HepG2 (cell line): ENCODE data around the gene LMAN2. TPM values are rescaled to one million over a fixed set of nuclear protein-coding genes. Genes with fewer than 3 reads are reported as not detected.
A peak's percentile ranks its signal among the peaks of the same experiment; 100 is the strongest.

Experiments
- EZH2 ChIP-seq: conservative IDR thresholded peaks from 2 replicates; pipeline ENCODE4 v1.6.1; 2012; ENCODE audit warnings: mild to moderate bottlenecking, low read depth, low read length, moderate library complexity
- IKZF1 ChIP-seq: fragments of 450-650 bp; IDR thresholded peaks from 2 replicates; pipeline ENCODE4 v1.7.1; 2016
- KDM4B ChIP-seq: sonication (generic); formaldehyde crosslinking; IDR thresholded peaks from 2 replicates; pipeline ENCODE4 v1.4.0; 2020; ENCODE audit warnings: missing genetic modification reagents
- MAF1 ChIP-seq: sonication (generic); formaldehyde crosslinking; IDR thresholded peaks from 2 replicates; pipeline ENCODE4 v1.5.0; 2020; ENCODE audit warnings: missing genetic modification reagents, borderline replicate concordance
- NFKB2 ChIP-seq: sonication (generic); formaldehyde crosslinking; IDR thresholded peaks from 2 replicates; pipeline ENCODE4 v1.4.0; 2020; ENCODE audit warnings: missing genetic modification reagents, borderline replicate concordance
- NR1H2 ChIP-seq: sonication (generic); formaldehyde crosslinking; IDR thresholded peaks from 2 replicates; pipeline ENCODE4 v1.8.1; 2022; ENCODE audit warnings: low read depth, missing genetic modification reagents, borderline replicate concordance
- PRDM4 ChIP-seq: sonication (generic); formaldehyde crosslinking; IDR thresholded peaks from 2 replicates; pipeline ENCODE4 v1.9.0; 2021; ENCODE audit warnings: missing genetic modification reagents, borderline replicate concordance
- SMARCE1 ChIP-seq: fragments of 450-650 bp; IDR thresholded peaks from 2 replicates; pipeline ENCODE4 v1.6.1; 2017; ENCODE audit warnings: borderline replicate concordance
- SNRNP70 ChIP-seq: fragments of 200-400 bp; formaldehyde crosslinking; IDR thresholded peaks from 2 replicates; pipeline ENCODE4 v1.6.1; 2017; ENCODE audit warnings: mild to moderate bottlenecking, low read depth, low read length, moderate library complexity
- ZBTB2 ChIP-seq: sonication (generic); formaldehyde crosslinking; IDR thresholded peaks from 2 replicates; pipeline ENCODE4 v1.8.0; 2022; ENCODE audit warnings: low read depth, missing genetic modification reagents
- ZNF460 ChIP-seq: sonication (generic); formaldehyde crosslinking; IDR thresholded peaks from 2 replicates; pipeline ENCODE4 v1.5.1; 2020; ENCODE audit warnings: missing genetic modification reagents, mild to moderate bottlenecking, borderline replicate concordance
- ZNF589 ChIP-seq: sonication (generic); formaldehyde crosslinking; conservative IDR thresholded peaks from 2 replicates; pipeline ENCODE4 v1.8.0; 2022; ENCODE audit warnings: mild to moderate bottlenecking, moderate library complexity, missing genetic modification reagents
- polyA plus RNA-seq, 8 experiments: library from polyadenylated mRNA; depleted of rRNA in 3 of 8; stranded (reverse) in 7 of 8; unstranded in 1 of 8; fragments of >200 nt; fragmentation: Illumina TruSeq in 4 of 8; extraction: Trizol in 4 of 8; gene quantifications; 2 replicates each; pipeline versions ENCODE4 v1.2.1 to v1.2.3, GENCODE V29; 2011 to 2016; ENCODE audit warnings: low read depth in 4 of 8, missing spikeins in 1 of 8, mixed read lengths in 1 of 8; ENCODE audit not compliant: insufficient read depth in 1 of 8
- total RNA-seq, 5 experiments: library from RNA; depleted of rRNA; stranded (reverse); fragments of >200 nt; fragmentation: Illumina TruSeq; extraction: Trizol; gene quantifications; 2 replicates each; pipeline ENCODE4 v1.2.3, GENCODE V29; 2016; ENCODE audit warnings: low read depth in 1 of 5
- TF ChIP-seq, protein P1 (sequence below): sonication (generic); formaldehyde crosslinking; IDR thresholded peaks from 2 replicates; pipeline ENCODE4 v1.5.0; 2020; ENCODE audit warnings: mild to moderate bottlenecking, missing genetic modification reagents
- TF ChIP-seq, protein P2 (sequence below): sonication (generic); formaldehyde crosslinking; IDR thresholded peaks from 2 replicates; pipeline ENCODE4 v1.4.0; 2020; ENCODE audit warnings: missing genetic modification reagents
- TF ChIP-seq, protein P3 (sequence below): sonication (generic); formaldehyde crosslinking; IDR thresholded peaks from 2 replicates; pipeline ENCODE4 v1.4.0; 2020; ENCODE audit warnings: mild to moderate bottlenecking, missing genetic modification reagents

LMAN2 gene
- total and polyA plus RNA-seq, 2 of the 13 experiments (the other 11 are each of a cell fraction or from before 2014, with no cell fraction given), result 191 to 197 TPM

GRCh38 chr5:177378884-177379883, 27.7 kb upstream of the LMAN2 start (continued):
- TF ChIP-seq, protein P1, sequence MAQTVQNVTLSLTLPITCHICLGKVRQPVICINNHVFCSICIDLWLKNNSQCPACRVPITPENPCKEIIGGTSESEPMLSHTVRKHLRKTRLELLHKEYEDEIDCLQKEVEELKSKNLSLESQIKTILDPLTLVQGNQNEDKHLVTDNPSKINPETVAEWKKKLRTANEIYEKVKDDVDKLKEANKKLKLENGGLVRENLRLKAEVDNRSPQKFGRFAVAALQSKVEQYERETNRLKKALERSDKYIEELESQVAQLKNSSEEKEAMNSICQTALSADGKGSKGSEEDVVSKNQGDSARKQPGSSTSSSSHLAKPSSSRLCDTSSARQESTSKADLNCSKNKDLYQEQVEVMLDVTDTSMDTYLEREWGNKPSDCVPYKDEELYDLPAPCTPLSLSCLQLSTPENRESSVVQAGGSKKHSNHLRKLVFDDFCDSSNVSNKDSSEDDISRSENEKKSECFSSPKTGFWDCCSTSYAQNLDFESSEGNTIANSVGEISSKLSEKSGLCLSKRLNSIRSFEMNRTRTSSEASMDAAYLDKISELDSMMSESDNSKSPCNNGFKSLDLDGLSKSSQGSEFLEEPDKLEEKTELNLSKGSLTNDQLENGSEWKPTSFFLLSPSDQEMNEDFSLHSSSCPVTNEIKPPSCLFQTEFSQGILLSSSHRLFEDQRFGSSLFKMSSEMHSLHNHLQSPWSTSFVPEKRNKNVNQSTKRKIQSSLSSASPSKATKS (CRISPR knock-in tag), result 0 out of 2 replicates have a peak, but pooled peaks have one; percentile 51
- TF ChIP-seq IKZF1 (no peak), SMARCE1 (no peak), NR1H2 (no peak), SNRNP70 (no peak), MAF1 (no peak), PRDM4 (no peak), ZNF460 (CRISPR knock-in tag) (no peak), NFKB2 (CRISPR knock-in tag) (peak; percentile 69), ZBTB2 (no peak), KDM4B (CRISPR knock-in tag) (0 out of 2 replicates have a peak, but pooled peaks have one; percentile 40), ZNF589 (CRISPR knock-in tag) (no peak; the same call in 1 of the 2 replicates), EZH2 (no peak)
- TF ChIP-seq, protein P2, sequence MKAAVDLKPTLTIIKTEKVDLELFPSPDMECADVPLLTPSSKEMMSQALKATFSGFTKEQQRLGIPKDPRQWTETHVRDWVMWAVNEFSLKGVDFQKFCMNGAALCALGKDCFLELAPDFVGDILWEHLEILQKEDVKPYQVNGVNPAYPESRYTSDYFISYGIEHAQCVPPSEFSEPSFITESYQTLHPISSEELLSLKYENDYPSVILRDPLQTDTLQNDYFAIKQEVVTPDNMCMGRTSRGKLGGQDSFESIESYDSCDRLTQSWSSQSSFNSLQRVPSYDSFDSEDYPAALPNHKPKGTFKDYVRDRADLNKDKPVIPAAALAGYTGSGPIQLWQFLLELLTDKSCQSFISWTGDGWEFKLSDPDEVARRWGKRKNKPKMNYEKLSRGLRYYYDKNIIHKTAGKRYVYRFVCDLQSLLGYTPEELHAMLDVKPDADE, result no peak
- TF ChIP-seq, protein P3, sequence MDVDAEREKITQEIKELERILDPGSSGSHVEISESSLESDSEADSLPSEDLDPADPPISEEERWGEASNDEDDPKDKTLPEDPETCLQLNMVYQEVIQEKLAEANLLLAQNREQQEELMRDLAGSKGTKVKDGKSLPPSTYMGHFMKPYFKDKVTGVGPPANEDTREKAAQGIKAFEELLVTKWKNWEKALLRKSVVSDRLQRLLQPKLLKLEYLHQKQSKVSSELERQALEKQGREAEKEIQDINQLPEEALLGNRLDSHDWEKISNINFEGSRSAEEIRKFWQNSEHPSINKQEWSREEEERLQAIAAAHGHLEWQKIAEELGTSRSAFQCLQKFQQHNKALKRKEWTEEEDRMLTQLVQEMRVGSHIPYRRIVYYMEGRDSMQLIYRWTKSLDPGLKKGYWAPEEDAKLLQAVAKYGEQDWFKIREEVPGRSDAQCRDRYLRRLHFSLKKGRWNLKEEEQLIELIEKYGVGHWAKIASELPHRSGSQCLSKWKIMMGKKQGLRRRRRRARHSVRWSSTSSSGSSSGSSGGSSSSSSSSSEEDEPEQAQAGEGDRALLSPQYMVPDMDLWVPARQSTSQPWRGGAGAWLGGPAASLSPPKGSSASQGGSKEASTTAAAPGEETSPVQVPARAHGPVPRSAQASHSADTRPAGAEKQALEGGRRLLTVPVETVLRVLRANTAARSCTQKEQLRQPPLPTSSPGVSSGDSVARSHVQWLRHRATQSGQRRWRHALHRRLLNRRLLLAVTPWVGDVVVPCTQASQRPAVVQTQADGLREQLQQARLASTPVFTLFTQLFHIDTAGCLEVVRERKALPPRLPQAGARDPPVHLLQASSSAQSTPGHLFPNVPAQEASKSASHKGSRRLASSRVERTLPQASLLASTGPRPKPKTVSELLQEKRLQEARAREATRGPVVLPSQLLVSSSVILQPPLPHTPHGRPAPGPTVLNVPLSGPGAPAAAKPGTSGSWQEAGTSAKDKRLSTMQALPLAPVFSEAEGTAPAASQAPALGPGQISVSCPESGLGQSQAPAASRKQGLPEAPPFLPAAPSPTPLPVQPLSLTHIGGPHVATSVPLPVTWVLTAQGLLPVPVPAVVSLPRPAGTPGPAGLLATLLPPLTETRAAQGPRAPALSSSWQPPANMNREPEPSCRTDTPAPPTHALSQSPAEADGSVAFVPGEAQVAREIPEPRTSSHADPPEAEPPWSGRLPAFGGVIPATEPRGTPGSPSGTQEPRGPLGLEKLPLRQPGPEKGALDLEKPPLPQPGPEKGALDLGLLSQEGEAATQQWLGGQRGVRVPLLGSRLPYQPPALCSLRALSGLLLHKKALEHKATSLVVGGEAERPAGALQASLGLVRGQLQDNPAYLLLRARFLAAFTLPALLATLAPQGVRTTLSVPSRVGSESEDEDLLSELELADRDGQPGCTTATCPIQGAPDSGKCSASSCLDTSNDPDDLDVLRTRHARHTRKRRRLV, result no peak
